SH-SY5Y (cell line): ENCODE data around the gene KIF1A.

Experiments used
- GATA2 ChIP-seq: IDR thresholded peaks from 2 replicates; pipeline ENCODE4 v1.6.1; 2011; ENCODE audit warnings: mild to moderate bottlenecking, low read depth, low read length
- GATA3 ChIP-seq: IDR thresholded peaks from 2 replicates; pipeline ENCODE4 v1.6.1; 2011; ENCODE audit warnings: low read depth, mild to moderate bottlenecking, low read length, moderate library complexity

Gene KIF1A

DNA sequence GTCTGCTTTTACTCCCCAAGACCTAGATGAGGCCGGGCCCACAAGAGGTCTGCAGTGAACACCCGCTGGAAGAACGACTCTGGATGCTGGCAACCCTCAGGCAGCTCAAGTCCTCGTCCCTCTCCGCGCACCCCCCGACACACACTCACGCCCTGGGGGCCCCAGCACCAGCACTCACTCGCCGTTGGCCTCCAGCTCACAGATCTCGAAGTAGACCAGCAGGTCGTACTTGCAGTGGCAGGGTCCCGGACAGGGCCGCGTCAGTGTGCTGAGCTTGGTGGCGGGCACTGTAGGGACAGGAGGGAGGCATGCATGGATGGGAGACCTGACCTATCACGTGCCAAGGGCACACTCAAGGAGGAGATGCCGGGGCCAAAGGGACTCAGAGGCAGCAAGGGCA is 78.9 kb downstream of the KIF1A start:
- no peak for TF ChIP-seq GATA2
- TF ChIP-seq GATA3, result no peak

DNA sequence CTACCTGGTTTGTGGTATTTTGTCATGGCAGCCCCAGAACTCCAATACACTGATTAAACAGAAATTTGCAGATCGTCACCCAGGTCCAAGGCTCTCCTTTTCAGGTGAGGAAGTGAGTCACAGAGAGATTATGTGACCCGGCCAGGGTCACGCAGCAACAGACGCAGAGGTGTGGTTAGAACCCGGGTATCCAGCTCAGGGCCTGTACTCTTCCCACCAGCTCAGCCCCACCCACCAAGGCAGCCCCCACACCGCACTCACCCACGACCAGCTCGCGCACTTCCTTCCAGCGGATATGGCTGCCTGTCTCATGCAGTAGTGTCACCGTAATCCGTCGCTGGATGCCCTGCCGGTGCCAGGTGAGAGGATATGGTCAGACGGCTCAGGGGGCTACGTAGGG is 80.2 kb downstream of the KIF1A start:
- no peak for TF ChIP-seq GATA3

DNA sequence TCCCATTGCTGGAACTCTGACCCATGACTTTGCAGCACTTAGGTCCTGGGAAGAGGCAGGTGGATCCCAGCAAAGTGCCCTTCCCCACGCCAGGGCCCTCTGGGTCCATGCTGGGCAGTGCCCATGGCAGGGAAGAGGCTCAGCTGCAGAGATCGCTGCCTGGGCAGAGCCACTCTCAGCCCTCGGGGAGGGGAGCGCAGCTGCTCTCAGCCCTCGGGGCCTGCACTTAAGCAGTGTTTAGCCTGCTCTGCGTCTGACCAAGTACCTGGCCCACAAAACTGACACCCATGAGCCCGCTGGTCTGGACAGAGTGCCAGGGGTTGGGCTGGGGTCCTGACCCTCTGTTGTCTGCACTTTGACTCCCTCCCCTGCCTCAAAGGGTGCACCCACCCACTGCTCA is 82.1 kb downstream of the KIF1A start:
- TF ChIP-seq GATA2 (no peak), GATA3 (no peak)

DNA sequence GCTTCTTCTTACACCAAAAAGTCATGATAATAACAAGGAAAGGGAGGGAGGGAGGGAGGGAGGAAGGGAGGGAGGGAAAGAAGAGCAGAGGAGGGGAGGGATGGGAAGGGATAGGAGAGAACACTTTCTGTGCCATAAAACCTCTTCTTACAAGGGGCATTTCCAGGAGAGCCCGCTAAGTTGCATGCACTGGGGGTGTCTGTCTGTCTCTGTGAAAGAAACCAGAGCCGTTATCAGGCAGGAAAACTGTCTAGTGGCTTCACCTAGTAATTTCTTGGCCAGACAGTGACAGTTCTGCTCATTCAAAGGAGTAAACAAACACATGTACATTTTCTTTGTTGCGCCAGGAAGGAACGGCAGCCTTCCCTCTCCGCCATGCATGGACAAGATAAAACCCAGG is 82.5 kb downstream of the KIF1A start:
- no peak for TF ChIP-seq GATA3
- TF ChIP-seq GATA2, result no peak

DNA sequence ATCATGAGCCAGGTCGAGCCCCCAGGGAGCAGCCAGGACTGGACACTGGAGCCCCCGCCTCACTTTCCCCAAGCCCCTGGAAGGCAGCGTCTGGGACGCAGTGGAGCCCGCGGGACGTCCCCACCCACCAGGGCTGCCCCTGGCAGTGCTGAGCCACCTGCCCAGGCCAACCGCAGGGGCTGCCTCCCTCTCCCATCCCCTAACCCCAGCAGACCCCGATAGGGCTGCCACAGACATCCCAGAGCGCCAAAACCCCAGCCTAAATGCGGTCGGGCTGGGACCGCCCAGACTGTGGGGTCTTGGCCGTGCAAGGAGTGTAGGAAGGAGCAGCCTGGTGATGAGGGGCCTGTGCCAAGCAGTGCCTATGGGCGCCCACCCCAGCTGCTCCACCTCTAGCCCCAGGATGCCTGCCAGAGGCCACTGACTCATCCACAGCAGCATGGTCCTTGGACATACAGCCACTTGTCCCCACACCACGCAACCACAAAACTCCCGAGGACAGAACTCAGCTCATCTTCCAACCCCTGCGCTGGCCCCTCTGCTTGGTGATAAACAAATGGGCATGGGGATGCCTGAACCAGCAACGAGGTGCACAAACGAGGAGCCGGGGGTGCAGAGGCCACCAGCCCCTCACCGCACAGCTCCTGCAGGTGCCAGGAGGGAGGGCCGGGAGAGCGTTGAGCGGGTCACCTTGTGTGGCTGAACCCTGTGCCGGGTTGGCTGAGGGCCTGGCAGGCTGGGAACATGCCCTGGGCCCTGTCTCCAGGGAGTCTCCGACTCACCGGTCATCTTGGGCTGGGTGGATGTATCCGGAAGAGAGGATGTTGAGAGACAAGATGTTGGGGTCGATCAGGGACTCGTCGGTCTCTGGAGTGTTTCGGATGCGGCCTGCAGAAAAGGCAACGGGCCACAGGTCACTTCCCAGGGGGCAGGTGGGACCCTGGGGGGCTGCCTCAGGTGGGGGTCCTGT is 83.5 kb downstream of the KIF1A start:
- TF ChIP-seq GATA3 (no peak), GATA2 (no peak)

DNA sequence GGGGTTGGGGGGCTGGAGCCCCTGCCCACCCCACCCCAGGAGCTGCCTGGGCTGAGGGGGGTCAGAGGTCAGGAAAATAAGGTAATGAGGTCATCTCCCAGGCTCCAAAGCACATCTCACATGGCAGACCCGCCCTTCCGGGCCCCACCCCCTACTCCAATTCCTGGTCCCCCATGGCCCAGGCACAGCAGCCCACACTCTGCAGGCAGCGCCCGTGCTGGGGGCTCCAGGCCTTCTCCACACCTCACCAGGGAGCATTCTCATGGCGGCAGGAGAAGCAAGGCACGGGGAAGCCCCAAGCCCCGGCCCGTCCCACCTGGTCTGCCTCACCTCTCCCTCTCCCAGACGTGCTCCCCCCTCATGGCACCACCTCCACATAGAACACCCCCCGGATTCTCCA is 84.5 kb downstream of the KIF1A start:
- TF ChIP-seq GATA3 (no peak), GATA2 (no peak)

DNA sequence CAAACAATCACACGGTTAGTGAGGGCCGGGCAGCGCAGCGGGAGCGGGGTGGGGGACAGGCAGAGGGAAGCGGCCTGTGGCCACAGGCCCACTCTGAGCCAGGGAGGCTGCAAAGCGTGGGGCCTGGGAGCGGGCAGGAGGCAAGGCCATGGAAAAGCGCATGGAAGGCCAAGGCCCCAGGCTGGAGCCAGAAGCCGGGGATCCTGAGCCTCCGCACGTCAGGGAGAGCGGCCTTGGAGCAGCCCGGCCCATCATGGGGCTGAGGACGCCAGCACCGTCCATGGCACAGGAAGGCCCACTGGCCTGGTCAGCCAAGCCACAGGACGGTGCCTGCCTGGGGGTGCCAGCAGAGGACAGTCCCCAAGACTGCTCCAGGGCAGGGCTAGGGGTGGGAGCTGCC is 85.3 kb downstream of the KIF1A start:
- TF ChIP-seq GATA3 (no peak), GATA2 (no peak)

DNA sequence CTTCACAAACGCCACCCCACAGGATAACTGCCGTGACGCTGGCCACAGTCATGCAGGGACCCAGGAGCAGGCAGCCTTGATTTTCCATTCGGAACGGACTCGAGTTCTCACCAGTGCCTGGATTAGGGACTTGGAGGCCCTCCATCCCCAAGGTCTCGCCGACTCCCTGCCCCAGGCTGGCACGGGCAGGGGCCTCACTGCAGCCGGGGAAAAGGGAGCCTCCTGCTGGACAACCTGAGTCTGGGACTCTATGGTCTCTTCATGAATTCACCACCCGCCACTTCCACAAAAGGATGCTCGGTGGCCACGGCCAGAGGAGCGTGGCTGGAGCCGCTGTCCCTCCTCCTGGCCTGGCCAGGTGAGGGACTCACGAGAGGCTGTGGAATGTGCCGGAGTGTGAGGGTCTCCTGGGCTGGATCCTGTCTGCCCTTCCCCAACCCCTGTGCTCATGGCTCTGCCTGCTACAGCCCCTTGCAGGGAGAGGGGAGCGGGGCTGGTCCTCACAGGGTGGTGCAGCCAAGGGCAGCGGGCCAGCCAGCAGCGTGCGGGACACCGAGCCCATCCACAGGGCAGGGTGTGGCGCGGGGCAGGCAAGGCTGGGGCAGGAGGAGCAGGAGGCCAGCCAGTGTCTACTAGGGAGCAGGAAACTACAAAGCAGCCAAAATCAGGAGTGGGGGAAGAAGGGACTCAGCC is 86.1 kb downstream of the KIF1A start:
- no peak for TF ChIP-seq GATA2
- TF ChIP-seq GATA3, result no peak

DNA sequence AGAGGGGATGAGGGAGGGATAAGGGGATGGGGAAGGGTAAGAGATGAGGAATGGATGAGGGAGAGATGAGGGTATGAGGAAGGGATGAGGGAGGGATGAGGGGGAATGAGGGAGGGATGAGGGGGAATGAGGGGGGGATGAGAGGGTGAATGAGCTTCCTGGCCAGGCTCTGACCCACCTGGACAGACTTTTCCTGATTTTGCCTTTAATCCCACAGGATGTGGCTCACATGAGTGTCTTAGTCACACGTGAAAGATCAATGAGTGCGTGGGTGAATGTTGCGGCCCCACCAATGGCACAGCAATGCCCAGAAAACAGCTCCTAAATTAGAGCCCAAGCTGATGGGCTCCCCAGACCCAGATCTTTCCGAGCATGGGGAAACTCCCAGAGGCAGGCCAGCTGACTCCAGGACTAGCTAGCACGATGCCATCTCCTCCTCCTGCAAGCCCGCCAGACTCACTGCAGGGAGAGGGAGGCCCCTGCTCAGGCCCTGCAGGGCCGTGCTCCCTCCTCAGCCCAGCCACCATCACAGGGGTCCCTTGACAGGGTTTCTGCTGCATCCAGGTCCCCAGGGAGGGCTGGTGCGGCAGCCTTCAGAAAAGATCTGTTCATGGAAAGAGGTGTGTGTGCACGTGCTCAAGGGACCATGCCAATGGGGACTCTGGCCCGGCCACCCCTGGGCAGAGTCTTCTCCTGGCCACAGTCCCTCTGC is 87.0 kb downstream of the KIF1A start:
- TF ChIP-seq GATA2 (no peak), GATA3 (no peak)

DNA sequence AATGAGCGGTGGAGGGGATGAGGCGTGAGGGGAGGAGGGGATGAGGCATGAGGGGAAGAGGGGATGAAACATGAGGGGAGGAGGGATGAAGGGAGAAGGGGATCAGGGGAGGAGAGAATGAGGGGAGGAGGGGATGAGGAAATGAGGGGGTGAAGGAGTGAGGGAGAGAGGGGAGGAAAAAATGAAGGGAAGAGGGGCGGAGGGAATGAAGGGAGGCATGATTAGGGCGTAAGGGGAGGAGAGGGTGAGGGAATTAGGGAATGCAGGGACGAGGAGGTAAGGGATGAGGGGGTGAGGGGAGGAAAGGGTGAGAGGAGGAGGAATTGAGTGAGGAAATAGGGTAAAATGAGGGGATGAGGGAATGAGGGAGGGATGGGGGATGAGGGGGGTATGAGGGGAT is 87.8 kb downstream of the KIF1A start:
- TF ChIP-seq GATA2 (no peak), GATA3 (no peak)

DNA sequence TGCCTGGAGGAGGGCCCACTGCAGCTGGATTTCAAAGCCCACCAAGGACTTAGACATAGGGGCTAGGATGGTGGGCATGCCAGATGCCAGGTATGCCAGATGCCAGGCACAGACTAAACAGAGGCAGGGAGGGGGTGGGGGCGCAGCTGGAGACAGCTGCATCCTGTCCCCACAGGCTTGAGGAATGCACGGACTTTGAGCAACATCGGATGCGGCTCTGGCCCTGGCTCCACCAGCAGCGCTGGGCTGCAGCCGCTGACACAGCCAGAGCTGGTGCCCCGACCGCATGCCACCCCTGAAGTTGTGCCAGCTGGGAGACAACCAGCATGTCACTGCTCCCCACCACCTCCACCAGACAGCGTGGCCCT is 88.9 kb downstream of the KIF1A start:
- TF ChIP-seq GATA3, result no peak
- no peak for TF ChIP-seq GATA2

DNA sequence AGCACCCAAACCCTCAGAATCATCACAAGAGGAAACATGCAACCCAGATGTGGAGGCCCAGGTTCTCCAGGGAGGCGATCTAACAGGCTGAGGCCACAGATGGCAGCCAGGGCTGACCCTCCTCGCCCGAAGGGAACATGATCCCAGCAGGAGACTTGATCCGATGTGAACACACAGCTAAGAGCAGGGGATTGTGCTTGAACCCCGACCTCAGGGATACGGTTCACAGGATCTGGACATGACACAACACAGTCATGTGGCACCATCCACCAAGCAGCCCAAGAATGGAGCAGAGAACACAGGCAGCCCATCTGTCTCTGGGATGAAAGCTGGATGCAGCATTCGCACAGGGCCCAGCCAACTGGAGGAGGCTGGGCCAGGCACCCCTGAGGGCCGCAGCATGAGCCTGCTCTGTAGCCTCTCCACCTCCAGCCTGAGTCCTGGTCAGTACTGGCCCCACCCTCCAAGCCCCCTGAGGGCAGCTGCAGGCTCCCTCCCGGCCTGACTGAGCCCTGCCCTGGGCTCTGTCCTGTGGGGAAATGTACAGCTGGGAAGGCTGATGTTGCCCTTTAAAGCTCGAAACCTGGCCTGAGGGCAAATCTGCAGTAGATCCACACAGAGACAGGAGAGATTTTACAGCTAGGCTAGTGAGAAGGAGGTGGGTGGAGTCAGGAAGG is 89.4 kb downstream of the KIF1A start:
- no peak for TF ChIP-seq GATA2
- TF ChIP-seq GATA3, result no peak

DNA sequence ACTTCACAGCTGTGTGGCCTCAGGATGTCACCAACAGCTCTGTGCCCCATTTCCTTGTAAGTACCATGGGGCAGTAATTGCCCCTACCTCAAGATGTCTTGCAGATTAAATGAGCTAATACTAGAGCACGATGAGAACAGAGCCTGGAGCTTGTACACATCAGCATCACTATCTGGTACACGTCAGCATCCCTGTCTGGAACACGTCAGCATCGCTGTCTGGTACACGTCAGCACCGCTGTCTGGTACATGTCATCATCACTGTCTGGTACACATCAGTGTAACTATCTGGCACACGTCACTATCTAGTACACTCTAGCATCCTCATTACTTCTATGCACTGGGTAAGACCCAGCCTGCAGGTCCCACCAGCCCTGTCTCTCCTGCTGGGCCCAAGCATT is 91.2 kb downstream of the KIF1A start:
- TF ChIP-seq GATA3, result no peak
- peak; percentile 44; the same call in 1 of the 2 replicates for TF ChIP-seq GATA2

DNA sequence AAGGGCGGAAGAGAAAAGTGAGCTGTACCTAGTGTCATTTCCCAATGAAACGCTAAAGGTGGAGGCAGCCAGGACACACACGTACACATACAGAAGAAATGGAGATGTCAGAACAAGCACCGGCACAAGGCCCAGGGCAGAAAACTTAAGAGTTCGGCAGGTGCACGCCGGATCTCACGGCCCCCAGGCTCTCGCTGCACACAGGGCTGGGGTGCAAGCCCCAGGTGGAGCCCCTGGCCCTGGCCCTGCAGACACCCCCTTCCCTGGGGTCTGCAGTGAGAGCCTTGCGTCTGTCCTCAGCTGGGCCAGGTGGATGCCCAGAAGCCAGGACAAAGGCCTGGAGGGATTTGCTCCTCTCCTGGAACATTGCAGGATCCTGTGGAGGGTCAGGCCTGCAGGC is 91.7 kb downstream of the KIF1A start:
- TF ChIP-seq GATA3, result no peak
- no peak for TF ChIP-seq GATA2
